ENCODE measurements around the gene RALGDS.
"Not testable (repeated sequence)": the region's sequence is repeated elsewhere in the genome, so short reads cannot be mapped to it uniquely, and the experiment has no call there.

RALGDS gene

DNA sequence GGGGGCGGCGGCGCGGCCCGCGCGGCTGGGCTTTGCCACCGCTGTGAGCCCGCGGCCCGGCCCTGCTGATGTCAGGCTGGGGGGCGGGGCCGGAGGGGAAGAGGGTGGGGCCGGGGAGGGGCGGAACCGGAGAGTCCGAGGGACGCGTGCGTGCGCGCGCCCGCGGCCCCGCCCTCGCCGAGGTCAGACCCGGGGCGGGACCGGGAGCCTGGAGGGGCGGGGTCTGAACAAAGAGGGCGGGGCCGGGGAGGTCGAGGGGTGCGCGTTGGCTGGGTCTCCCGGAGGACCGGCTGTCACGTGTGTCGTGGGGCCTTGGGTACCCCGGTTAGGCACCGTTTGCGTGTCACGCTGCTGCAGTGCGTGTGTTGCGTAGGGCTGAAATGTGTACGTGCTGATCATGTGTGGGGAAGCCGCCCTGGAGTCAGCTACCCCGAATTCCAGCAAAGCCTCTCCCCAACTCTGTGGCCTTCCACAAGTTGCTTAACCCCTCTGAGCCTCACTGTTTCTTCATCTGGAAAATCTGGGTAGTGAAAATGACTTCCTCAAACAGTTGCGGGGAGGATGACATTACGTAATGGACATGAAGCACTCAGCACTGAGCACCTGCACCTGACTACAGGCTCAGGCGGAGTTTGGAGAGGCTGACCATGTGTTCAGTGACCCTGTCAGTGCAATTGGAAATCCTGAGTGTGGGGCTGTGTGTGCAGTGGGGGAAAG is at the start of gene RALGDS:
Gene RALGDS, minus strand, starts transcription at position 43 of the 717 bp plus-strand sequence. CDS start 86 bp downstream, outside the sequence.
- DNase-seq: peak in 1 of 2 experiments; percentile 49

DNA sequence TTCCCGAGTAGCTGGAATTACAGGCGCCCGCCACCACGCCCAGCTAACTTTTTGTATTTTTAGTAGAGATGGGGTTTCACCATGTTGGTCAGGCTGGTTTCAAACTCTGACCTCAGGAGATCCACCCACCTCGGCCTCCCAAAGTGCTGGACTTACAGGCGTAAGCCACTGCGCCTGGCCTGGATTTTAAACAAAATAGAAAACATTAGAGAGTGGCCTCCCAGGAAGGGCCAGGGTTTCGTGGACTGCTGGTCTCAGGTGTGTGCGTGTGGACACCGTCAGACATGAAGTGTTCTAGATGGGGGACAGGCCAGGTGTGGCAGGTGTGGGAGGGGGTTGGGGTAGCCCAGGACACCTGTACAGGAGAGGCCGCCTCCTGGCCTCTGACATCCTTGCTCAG is 49.7 kb upstream of the RALGDS start:
- no peak for DNase-seq

DNA sequence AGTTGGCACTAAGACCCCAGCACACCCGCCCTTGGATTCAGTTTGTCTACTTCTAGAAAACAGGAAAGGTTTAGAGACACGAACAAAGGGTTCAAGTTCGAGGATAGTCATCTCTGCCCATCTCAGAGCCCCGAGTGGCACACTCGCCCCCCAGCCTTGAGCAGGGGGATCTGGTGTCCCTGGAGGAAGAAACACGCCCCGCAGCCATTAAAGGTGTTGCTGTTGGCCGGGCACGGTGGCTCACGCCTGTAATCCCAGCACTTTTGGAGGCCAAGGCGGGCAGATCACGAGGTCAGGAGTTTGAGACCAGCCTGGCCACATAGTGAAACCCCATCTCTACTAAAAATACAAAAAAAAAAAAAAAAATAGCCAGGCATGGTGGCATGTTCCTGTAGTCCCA is 48.6 kb upstream of the RALGDS start:
- DNase-seq: not testable (repeated sequence)

DNA sequence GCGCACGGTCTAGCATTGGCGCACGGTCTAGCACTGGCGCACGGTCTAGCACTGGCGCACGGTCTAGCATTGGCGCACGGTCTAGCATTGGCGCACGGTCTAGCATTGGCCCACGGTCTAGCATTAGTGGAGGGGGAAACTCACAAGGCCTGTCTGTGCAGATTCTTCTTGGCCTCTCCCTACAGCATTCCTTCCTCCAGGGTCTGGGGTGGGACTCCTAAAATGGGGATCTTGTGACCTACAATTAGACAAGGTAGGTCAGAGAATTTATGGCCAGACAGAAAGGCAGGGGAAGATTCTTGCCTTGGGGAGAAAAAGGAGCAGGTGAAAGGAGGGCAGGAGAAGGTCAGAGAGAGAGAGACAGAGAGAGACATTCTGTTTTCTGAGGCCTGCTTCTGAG is 48.1 kb upstream of the RALGDS start:
- DNase-seq: no peak

DNA sequence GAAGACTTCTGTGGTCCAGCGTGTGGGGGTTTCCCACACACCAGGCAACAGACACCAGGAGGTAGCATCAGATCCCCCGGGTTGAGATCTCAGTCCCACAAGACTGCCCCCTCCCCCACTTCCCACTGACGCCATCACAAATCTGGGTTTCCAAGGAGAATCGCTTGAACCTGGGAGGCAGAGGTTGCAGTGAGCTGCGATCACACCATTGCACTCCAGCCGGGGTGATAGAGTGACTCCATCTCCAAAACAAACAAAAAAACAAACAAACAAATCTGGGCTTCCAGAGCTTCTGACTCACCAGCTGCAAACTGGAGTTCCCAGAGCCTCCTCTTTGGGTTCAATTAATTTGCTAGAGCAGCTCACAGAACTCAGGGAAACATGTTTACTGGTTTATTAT is 47.4 kb upstream of the RALGDS start:
- DNase-seq: no peak

DNA sequence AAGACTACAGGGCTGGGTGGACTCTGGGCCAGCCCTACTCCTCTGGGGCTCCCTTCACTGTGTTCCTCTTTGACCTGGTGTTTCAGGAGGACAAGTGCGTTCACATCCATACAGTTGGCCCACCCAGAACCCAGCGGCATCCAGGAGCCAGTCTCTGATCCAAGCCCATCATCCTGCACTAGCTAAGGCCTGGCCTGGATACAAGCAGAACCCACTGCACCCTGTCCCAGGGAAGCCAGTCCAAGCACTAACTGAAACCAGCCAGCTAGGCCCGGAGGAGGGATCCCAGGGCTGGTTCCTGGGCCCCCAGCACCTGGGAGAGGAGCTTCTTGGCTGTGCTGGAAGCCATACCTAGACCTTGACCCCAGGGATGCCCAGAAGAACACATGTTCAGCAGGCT is 46.7 kb upstream of the RALGDS start:
- no peak for DNase-seq

DNA sequence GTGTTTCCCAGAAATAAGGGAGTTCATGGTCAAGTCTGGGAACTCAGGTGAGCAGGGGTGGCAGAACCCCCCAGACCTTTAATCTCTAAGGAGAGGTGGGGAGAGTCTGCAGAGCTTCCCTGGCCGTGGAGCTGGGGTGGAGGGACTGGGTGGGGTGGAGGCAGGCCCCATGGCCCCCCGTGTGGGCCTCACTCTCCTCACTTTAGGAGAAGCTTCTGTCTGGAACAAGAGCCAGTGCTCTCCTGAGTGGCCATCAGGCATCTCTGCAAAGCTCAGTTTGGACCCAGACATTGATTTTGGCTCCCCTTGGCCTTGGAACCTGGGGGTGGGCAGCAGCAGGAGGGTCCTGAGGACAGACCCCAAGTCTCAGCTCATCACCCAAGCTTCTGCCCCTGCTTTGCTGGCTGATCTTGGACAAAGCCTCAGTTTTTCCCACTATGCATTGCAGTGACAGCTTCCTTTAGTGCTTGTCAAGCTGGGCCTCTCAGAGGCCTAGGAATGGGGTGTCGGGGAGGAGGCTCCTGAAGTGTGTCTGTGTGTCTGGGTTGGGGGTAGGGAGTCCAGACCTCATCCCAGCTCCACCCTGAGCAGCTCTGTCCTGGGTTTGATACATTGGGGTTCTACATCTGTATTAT is 46.2 kb upstream of the RALGDS start:
- no peak for DNase-seq

DNA sequence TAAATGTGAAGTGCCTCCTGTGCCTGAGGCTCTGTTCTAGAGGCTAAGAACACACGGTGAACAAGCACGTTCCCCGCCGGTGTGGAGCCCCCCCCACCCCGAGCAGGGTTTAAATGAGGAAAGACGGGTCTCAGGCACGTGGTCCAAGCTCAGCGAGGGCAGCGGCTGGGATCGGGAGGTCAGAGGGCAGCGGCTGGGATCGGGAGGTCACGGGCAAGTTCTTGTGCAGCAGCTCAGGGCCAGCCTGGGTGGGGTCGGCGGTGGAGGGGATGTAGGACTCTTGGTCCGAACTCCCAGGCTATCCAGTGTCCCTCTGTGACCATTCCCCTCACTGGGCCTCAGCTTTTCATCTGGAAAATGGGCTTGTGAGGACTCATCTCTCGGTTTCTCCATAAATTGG is 45.4 kb upstream of the RALGDS start:
- DNase-seq: no peak

DNA sequence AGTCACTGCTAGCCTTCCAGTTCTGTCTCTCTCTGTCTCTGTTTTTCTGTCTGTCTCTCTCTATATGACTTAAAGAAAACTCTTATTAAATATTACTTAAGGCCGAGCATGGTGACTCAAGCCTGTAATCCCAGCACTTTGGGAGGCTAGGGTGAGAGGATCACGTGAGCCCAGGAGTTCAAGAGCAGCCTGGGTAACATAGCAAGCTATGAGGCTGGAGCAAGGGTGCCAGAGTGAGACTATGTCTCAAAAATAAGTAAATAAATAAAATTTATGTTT is 44.4 kb upstream of the RALGDS start:
- DNase-seq: no peak

DNA sequence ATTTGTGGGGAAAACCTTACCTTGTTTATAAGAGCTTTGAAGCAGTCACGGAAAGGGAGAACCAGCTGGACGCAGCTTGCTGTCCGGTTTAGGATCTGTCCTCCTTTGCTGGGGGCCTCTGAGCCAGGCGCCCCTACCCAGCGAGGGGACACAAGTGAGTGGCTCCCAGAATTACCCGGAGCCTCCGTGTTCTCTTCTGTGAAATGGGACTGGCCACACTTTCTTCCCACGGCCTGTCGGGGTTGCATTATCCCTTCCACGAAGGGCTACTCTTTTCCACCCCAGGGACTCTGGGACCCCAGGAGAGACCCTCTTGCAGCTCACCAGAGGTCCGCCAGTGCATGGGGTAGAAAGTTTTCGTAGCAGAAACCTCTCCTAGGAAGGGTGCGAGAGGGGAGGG is 43.2 kb upstream of the RALGDS start:
- DNase-seq: no peak

DNA sequence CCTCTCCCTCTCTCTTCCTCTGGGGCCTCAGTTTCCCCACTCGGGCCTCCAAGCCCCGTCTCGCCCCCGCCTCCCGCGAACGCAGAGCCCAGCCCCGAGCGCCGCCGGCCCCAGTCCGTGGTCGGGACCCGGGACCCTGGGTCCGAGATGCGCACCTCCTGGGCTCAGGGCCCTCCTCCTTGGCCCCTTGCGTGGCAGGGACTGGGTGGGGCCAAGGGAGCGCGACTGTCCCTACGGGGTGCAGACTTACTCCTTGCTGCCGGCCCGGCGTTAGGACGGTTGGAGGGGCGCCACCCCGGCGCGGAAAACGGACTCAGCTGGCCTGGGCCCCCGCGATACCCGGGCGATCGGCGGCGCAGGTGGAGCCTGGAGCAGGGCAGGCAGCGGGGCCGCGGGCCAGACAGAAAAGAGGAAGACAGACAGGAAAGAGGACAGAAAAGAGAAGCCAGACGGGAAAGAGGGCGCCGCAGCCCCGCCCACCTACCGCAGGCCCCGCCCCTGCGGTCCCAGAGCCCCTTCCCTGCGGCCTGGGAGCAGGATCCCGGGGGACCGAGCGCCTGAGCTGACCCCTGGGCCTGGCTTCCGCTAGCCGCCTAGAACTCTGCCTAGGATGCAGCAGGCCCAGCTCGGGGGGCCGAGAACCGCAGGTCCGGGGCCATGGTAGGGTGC is 42.6 kb upstream of the RALGDS start, which contains the start of gene GBGT1:
Gene GBGT1, minus strand, starts transcription at position 411 of the 669 bp plus-strand sequence. CDS start 1,502 bp downstream, outside the sequence.
- DNase-seq: peak in 1 of 2 experiments; percentile 13

DNA sequence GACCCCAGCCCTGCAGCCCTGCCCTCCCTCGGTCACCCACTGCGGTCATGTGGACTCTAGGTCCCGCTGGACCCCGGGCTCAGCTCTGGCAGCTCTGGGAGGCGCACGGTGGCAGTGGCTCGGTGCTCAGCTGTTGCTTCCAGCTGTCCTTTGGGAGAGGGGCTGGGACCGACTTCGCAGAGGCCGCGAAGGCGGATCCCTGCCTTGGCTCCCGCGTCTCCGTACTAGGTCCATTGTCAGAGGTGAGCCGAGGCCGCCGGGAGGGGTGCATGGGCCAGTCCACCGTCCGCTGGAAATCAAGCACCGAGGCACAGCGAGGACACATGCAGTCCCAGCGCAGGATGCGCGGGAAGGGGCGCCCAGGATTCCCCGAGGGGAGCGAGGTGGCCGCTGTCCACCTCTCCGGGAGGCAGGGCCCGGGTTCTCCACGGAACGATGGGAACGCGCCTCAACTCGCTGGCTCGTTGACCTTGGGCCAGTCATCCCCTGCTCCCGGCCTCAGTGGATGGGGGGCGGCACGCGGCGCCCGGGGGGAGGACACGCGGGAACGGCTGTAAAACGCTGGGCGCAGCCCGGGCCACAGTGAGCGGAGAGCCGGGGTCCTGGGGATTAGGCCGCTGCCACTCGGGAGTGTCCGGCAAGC is 41.9 kb upstream of the RALGDS start:
- DNase-seq: no peak

DNA sequence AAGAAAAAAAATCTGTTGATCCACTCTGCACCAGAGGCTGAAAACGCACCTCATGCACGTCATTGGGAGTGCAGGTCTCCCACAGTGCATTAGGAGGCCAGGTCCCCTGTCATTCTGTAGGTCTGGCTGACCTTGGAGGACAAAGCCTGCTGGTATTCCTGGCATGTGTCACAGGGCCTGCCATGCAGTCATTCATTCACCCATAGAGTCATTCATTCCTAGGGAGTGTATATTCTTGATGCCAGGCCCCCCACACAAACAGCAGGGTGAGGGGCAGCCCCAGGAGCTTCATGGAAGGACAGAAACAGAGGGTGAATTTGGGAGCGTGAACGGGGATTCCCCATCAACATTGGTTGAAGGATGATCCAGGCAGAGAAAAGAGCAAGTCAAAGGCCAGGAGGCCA is 40.5 kb upstream of the RALGDS start:
- no peak for DNase-seq

DNA sequence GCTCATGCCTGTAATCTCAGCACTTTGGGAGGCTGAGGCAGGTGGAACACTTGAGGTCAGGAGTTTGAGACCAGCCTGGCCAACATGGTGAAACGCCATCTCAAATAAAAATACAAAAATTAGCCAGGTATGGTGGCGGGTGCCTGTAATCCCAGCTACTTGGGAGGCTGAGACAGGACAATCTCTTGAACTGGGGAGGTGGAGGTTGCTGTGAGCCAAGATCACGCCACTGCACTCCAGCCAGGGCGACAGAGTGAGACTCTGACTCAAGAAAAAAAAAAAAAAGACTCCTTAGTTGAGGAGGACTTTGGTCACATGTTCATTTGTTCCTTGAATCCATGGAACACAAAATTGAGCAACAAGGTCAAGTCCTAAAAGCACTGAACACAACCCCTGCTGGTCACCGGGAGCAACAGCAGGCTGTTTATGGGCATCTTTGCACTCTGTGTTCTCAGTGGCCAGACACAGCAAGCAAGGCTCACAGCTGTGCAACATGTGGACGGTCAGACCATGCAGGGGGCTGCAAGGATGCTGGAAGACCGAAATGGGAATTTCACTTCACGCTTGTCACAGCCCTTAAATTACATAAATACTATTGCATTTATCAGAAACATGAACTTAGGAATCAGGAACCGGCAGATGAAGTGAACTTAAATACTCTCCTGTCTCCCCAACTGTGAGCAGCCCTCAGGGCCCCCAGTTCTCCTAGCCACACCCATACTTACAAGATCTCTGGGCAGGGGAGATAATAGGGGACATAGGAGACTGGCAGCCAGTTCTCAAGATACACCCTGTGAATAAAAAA is 39.9 kb upstream of the RALGDS start:
- DNase-seq: peak in 1 of 2 experiments; percentile 7

DNA sequence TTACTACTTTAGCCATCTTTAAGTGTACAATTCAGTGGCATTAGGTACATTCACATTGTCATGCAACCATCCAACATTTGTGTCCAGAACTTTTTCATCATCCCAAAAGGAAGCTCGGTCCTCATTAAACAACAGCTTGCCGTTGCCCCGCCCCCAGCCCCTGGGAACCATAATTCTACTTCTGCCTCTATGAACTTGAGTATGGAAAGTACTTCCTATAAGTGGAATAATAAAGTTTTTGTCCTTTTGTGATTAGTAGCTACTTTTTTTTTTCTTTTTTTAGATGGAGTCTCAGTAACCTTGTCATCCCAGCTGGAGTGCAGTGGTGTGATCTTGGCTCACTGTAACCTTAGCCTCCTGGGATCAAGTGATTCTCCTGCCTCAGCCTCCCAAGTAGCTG is 37.7 kb upstream of the RALGDS start:
- DNase-seq: no peak

DNA sequence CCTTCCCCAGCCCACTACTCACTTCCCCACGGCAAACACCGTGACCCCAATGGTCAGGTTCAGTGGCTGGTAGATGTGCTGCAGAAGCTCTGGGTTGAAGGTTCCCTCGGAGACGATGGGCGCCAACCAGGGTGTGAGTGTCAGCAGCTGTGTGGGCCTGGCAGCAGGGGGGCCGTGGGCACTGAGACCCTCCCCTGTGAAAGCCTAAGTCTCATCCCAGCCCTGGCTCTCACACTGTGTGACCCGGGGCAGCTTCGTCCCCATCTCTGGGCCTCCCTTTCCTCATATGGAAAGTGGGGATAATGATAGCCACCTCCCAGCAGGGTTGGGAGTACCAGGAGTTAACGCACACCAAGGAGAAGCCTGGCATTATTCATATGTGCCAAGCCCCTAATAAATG is 34.1 kb upstream of the RALGDS start:
- DNase-seq: no peak

DNA sequence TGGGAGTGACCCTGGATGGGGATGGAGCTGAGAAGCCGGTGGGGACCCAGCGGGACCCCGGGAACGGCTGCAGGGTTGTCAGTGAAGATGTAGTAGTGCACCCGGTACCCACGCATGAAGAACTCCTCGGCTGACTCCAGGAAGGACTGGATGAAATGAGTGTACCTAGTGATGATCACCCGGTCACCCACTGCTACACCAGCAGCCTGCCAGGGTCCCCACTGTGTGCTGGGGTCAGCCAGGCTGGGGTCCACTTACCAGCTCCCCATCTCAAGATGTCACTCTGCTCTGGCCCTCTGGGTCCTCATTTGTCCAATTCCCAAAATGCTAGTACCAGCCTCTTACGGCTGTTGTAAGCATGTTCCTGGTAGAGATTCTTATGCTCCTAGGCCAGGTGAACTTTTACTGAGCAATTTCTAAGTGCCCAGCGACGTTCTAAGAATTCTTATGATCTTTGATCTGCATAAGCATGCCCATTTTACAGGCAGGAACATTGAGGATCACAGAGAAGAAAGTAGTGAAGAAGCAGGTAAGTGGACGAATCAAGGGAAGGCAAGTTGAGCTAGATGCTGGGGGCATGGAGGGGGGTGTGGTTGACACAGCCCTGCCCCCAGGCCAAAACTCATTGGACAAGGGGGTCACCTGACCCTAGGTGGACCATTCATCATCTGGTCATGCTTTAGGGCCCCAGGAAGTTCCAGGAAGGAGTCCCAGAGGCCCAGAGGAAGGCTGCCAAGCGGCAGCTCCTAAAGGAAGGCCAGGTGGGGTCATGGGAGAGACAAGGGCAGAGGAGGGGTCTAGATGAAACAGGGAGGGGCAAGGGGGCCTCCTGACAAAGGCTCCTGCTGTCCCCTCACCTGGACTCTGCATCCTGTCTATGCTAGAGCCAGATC is 33.3 kb upstream of the RALGDS start:
- DNase-seq: no peak

DNA sequence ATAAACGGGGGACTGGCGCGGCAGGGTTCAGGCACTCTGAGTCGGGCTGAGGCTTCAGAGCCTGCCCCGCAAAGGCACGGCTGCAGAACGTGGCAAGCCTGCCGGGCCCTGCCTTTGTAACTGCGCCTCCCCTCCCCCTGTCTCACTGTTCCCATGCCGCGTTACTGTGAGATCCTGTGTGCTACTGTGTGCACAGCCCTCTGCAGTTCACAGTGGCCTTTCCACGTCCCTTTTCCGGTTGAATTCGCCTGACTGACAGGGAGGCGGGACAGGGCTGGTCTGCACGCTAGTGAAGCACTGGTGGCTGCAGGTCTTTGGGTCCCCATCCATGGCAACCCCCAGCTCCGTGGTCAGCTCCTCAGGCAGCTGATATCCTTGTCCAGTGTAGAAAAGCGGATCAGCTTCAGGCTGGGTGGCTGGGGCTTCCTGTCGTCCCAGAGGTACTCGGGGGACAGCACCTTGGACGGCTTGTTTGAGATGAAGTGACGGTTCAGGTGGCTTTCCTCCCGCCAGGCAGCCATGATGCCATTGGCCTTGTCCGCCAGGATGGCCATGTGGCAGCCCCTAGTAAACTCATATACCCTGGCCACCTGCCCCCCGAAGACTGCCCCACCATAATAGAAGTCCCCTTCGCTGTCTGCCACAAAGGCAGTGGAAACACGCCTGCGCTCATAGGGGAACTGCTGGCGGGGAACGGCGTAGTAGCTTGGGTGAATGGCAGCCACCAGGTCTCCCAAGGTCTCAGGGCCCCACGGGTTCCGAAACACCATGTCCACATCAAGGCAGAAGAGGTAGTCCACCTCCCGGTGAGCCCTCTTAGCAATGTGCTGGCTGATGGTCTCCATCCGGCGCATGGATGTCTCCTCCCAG is 32.4 kb upstream of the RALGDS start:
- no peak for DNase-seq

DNA sequence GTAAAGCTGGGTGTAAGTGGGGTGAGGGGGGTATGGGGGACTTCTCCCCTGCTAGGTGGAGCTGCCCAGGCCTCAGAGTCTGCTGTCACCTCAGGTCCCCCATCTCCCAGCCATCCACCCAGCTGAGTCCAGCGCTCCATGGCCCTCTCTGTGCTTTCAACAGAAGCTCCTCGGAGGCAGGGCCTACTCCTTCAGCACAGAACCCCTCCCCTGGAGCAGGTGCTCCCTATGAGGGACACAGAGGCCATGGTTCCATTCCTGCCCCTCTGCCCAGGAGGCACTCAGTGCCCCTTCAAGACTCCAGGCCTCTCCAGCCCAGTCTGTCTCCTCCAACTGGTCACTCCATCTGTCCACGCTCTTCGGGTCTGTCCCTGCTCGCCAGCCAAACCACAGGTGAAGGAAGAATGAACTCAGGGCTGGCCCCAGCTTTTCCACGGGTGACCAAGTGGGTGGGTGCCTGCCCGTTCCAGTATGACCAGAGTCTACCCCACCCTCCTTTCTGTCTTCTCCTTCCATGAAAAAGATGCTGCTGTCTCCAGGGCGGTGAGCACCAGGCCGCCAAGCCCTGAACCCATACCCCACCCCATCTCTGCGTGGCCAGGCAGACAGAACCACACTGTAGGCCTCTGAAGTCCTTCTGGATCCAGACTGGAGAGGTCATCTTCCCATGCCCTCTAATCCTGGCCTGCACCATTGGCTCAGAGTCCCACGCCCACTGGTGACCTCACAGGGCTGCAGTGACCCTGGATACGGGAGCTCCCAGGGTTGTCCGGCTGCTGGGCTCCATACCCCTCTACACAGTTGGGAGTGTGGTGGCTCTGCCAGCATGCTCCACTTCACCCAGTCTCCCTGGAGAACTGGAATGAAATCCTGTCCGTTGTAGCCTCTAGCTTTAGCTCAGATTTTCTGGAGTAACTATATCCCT is 30.8 kb upstream of the RALGDS start:
- DNase-seq: no peak

DNA sequence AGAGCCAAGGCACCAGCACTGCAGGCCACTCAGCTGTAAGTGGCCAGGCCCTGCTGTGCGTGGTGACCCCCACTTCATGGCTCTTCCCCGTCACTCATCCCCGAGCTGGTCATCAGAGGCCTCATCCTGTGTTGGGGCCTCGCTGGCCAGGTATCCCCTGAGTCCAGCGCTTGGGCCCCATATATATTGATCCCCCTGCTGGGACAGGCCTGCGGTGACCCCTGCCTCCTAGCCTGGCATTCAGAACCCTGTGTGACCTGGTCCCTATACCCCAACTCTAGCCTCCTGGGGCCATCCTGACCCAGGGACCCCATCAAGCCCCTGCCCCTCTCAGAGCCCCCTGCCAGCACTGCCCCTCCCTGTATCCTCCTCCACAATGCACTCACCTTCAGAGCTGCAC is 30.0 kb upstream of the RALGDS start:
- DNase-seq: no peak

All from cerebellar nuclear complex (tissue), 1 donor.